Skin of body (tissue), 2 donors: ENCODE results near the gene LIX1. TPM values are rescaled to one million over a fixed set of nuclear protein-coding genes. Genes with fewer than 3 reads are reported as not detected.
"Not testable (repeated sequence)": the region's sequence is repeated elsewhere in the genome, so short reads cannot be mapped to it uniquely, and the experiment has no call there.

Source experiments
- DNase-seq: peaks from one replicate; lab custom pipeline; 2025; lab: John Stamatoyannopoulos, UW
- total RNA-seq: library from RNA; depleted of rRNA; stranded (reverse); fragments of >200 nt; gene quantifications from one replicate; pipeline ENCODE4 v1.2.3, GENCODE V29; 2014

LIX1 gene
- total RNA-seq, 1 donor from 2014 or later, result 0.69 TPM

GRCh38 chr5:97105501-97106215 lies 36.8 kb downstream of the LIX1 start:
- no peak for DNase-seq

- no peak for DNase-seq
Observed at GRCh38 chr5:97102010-97102470, 40.4 kb downstream of the LIX1 start.

GRCh38 chr5:97101189-97101910 lies 41.1 kb downstream of the LIX1 start:
- DNase-seq, result no peak

GRCh38 chr5:97100476-97100875 lies 41.9 kb downstream of the LIX1 start:
- peak; percentile 19 for DNase-seq

GRCh38 chr5:97098922-97099321 lies 43.5 kb downstream of the LIX1 start:
- no peak for DNase-seq

GRCh38 chr5:97097326-97098230 lies 44.8 kb downstream of the LIX1 start:
- no peak for DNase-seq

- DNase-seq, result no peak
Observed at GRCh38 chr5:97096846-97097245, 45.6 kb downstream of the LIX1 start.

GRCh38 chr5:97096191-97096590 lies 46.2 kb downstream of the LIX1 start:
- no peak for DNase-seq

- no peak for DNase-seq
Observed at GRCh38 chr5:97095318-97095732, 47.1 kb downstream of the LIX1 start.

GRCh38 chr5:97094579-97095317 lies 47.7 kb downstream of the LIX1 start:
- no peak for DNase-seq

- no peak for DNase-seq
Observed at GRCh38 chr5:97093193-97093592, 49.2 kb downstream of the LIX1 start.

- DNase-seq, result no peak
Observed at GRCh38 chr5:97090944-97091343, 51.5 kb downstream of the LIX1 start.

- DNase-seq, result no peak
Observed at GRCh38 chr5:97089149-97089801, 53.1 kb downstream of the LIX1 start.

- DNase-seq, result no peak
Observed at GRCh38 chr5:97088774-97089148, 53.6 kb downstream of the LIX1 start.

- DNase-seq, result no peak
Observed at GRCh38 chr5:97087138-97087537, 55.3 kb downstream of the LIX1 start.

GRCh38 chr5:97085459-97086181 lies 56.8 kb downstream of the LIX1 start:
- no peak for DNase-seq

GRCh38 chr5:97084782-97085458 lies 57.5 kb downstream of the LIX1 start:
- not testable (repeated sequence) for DNase-seq

- peak; percentile 21 for DNase-seq
Observed at GRCh38 chr5:97078958-97079743, 63.3 kb downstream of the LIX1 start.

- no peak for DNase-seq
Observed at GRCh38 chr5:97077246-97077645, 65.2 kb downstream of the LIX1 start.
